GM18951 (cell line): ENCODE results near the gene VGLL4.
"Not testable (repeated sequence)": the region's sequence is repeated elsewhere in the genome, so short reads cannot be mapped to it uniquely, and the experiment has no call there.

Source experiments
- POLR2A ChIP-seq: IDR thresholded peaks from 4 replicates; pipeline ENCODE4 v1.6.1; 2011; ENCODE audit warnings: mild to moderate bottlenecking; ENCODE audit not compliant: insufficient read length, insufficient read depth; ENCODE audit errors: extremely low read depth
- in situ Hi-C: fragments of 300-500 bp; cut with MboI; formaldehyde crosslinking; loops from one replicate; pipeline ENCODE4 v1.12.0; 2022; ENCODE audit warnings: low sequenced_read_pairs, mixed read lengths, inconsistent platforms; ENCODE audit not compliant: unreplicated experiment

Gene VGLL4

GRCh38 chr3:11574981-11575669 is 68.6 kb downstream of the VGLL4 start:
- TF ChIP-seq POLR2A, result no peak
- in situ Hi-C loops, result no loop called here

GRCh38 chr3:11572660-11573059 is 71.1 kb downstream of the VGLL4 start:
- in situ Hi-C loops, result not testable (repeated sequence)

- in situ Hi-C loops, result no loop called here
- TF ChIP-seq POLR2A, result no peak
Observed at GRCh38 chr3:11570789-11571495, 72.8 kb downstream of the VGLL4 start.

- no peak for TF ChIP-seq POLR2A
- in situ Hi-C loops, result no loop called here
Observed at GRCh38 chr3:11570251-11570650, 73.5 kb downstream of the VGLL4 start.

- TF ChIP-seq POLR2A, result no peak
- in situ Hi-C loops, result no loop called here
Observed at GRCh38 chr3:11569156-11569741, 74.5 kb downstream of the VGLL4 start.

- TF ChIP-seq POLR2A, result no peak
- in situ Hi-C loops, result no loop called here
Observed at GRCh38 chr3:11568503-11569155, 75.1 kb downstream of the VGLL4 start.

GRCh38 chr3:11567516-11568467 is 75.9 kb downstream of the VGLL4 start:
- in situ Hi-C loops, result no loop called here
- TF ChIP-seq POLR2A, result no peak

GRCh38 chr3:11566916-11567315 is 76.8 kb downstream of the VGLL4 start:
- in situ Hi-C loops, result no loop called here
- TF ChIP-seq POLR2A, result no peak

- in situ Hi-C loops, result no loop called here
- no peak for TF ChIP-seq POLR2A
Observed at GRCh38 chr3:11566478-11566877, 77.2 kb downstream of the VGLL4 start.

- in situ Hi-C loops, result no loop called here
- no peak for TF ChIP-seq POLR2A
Observed at GRCh38 chr3:11565932-11566331, 77.8 kb downstream of the VGLL4 start.

- in situ Hi-C loops, result no loop called here
- TF ChIP-seq POLR2A, result no peak
Observed at GRCh38 chr3:11565492-11565891, 78.2 kb downstream of the VGLL4 start.

- TF ChIP-seq POLR2A, result no peak
- in situ Hi-C loops, result no loop called here
Observed at GRCh38 chr3:11565072-11565471, 78.6 kb downstream of the VGLL4 start.

- in situ Hi-C loops, result no loop called here
- TF ChIP-seq POLR2A, result no peak
Observed at GRCh38 chr3:11564577-11565001, 79.1 kb downstream of the VGLL4 start.

GRCh38 chr3:11563865-11564185 is 79.9 kb downstream of the VGLL4 start:
- TF ChIP-seq POLR2A, result no peak
- in situ Hi-C loops, result no loop called here
